Small intestine (tissue), 7 donors: Measurements from ENCODE around the gene SRRM1. TPM values are rescaled to one million over a fixed set of nuclear protein-coding genes. Genes with fewer than 3 reads are reported as not detected.
"Not testable (repeated sequence)": the region's sequence is repeated elsewhere in the genome, so short reads cannot be mapped to it uniquely, and the experiment has no call there.

Experiments
- DNase-seq, 2 donors: peaks; one replicate each; pipeline versions ENCODE4 v3.0.0 to v3.0.0-alpha.2; 2013
- FAIRE-seq: peaks from 2 replicates; lab custom pipeline; 2012; peaks lifted over from hg19 to GRCh38; lab: Jason Lieb, UNC
- H3K27ac ChIP-seq, 3 donors: one replicate each; pipeline ENCODE4 v1.5.1; 2013; ENCODE audit warnings: low read length in 2 of 3, mild to moderate bottlenecking in 2 of 3, control low read depth in 1 of 3, inconsistent platforms in 1 of 3, low read depth in 1 of 3, moderate library complexity in 1 of 3
- H3K27me3 ChIP-seq, 3 donors: one replicate each; pipeline ENCODE4 v1.6.1; 2013; ENCODE audit warnings: low read length in 3 of 3, inconsistent platforms in 1 of 3; ENCODE audit not compliant: control insufficient read depth in 3 of 3, insufficient read depth in 3 of 3
- H3K36me3 ChIP-seq, 3 donors: one replicate each; pipeline ENCODE4 v1.6.1; 2013; ENCODE audit warnings: low read length in 3 of 3, inconsistent platforms in 1 of 3, low read depth in 1 of 3, mild to moderate bottlenecking in 1 of 3, moderate library complexity in 1 of 3; ENCODE audit not compliant: control insufficient read depth in 3 of 3, insufficient read depth in 2 of 3
- H3K4me1 ChIP-seq, 3 donors: one replicate each; pipeline ENCODE4 v1.6.1; 2013; ENCODE audit warnings: low read length in 2 of 3, inconsistent platforms in 1 of 3, low read depth in 1 of 3, mild to moderate bottlenecking in 1 of 3, moderate library complexity in 1 of 3; ENCODE audit not compliant: control insufficient read depth in 3 of 3, insufficient read depth in 2 of 3
- H3K4me3 ChIP-seq, 3 donors: one replicate each; pipeline ENCODE4 v1.5.1; 2013; ENCODE audit warnings: low read length in 3 of 3, control low read depth in 1 of 3, inconsistent platforms in 1 of 3, low read depth in 1 of 3, mild to moderate bottlenecking in 1 of 3, moderate library complexity in 1 of 3
- H3K9me3 ChIP-seq, 2 donors: one replicate each; pipeline ENCODE4 v1.6.1; 2013; ENCODE audit warnings: low read depth in 1 of 2, low read length in 1 of 2; ENCODE audit not compliant: control insufficient read depth in 2 of 2, insufficient read depth in 1 of 2
- WGBS, 3 donors: extraction: QIAGEN DNeasy Blood & Tissue Kit; methylation state at CpG; one replicate each; pipeline ENCODE4 v1.1.7; 2013; 5-methylcytosine and 5-hydroxymethylcytosine counted together
- polyA plus RNA-seq, 4 donors: library from polyadenylated mRNA; stranded (reverse) in 3 of 4; unstranded in 1 of 4; fragments of 200-250 nt in 3 of 4; fragments of 120-200 nt in 1 of 4; gene quantifications; one replicate each; pipeline versions ENCODE4 v1.2.1 to v1.2.3, GENCODE V29; 2013
- donor health status: healthy with polysubstance abuse.
- donor health status: control.
- donor health status: control.
- donor health status: Bipolar disorder and iron deficiency.
- donor health status: healthy.

SRRM1 gene
- polyA plus RNA-seq, 4 donors: 24.0 to 107 (median 34.3) TPM

GRCh38 chr1:24696756-24697330, 53.7 kb downstream of the SRRM1 start:
- 87 to 91% (median 88%) methylated on average over 15 of the region's 15 CpGs for WGBS, 3 donors

GRCh38 chr1:24697453-24698001, 54.4 kb downstream of the SRRM1 start:
- not testable (repeated sequence) for H3K27ac ChIP-seq, DNase-seq, H3K9me3 ChIP-seq, H3K27me3 ChIP-seq, H3K36me3 ChIP-seq, H3K4me1 ChIP-seq, H3K4me3 ChIP-seq, FAIRE-seq
- 86 to 93% (median 89%) methylated on average over 7 of the region's 7 CpGs for WGBS, 3 donors

More at GRCh38 chr1:24696756-24697330, 53.7 kb downstream of the SRRM1 start:
- FAIRE-seq (no peak), DNase-seq (no peak)
- Histone ChIP-seq H3K27ac (no peak overlapping the region), H3K27me3 (no peaks in the 10 kb centered on the region), H3K9me3 (peaks cover 0 to 4% of the 10 kb centered on the region in 2 donors), H3K36me3 (no peaks in the 10 kb centered on the region), H3K4me3 (no peak overlapping the region), H3K4me1 (no peaks in the 10 kb centered on the region)

- not testable (repeated sequence) for DNase-seq, H3K4me1 ChIP-seq, FAIRE-seq, H3K27ac ChIP-seq, H3K4me3 ChIP-seq, H3K9me3 ChIP-seq, H3K27me3 ChIP-seq, H3K36me3 ChIP-seq
- WGBS, 3 donors: 83 to 91% (median 89%) methylated on average over 8 of the region's 8 CpGs
Observed at GRCh38 chr1:24698326-24698725, 55.2 kb downstream of the SRRM1 start.

GRCh38 chr1:24699628-24700027, 56.5 kb downstream of the SRRM1 start:
- Histone ChIP-seq H3K27me3 (no peaks in the 10 kb centered on the region), H3K4me1 (no peaks in the 10 kb centered on the region), H3K4me3 (no peak overlapping the region), H3K27ac (no peak overlapping the region), H3K9me3 (peaks cover 0 to 4% of the 10 kb centered on the region in 2 donors), H3K36me3 (no peaks in the 10 kb centered on the region)
- no peak for DNase-seq
- 80 to 90% (median 86%) methylated on average over 7 of the region's 7 CpGs for WGBS, 3 donors
- FAIRE-seq: no peak

- no peak for FAIRE-seq
- Histone ChIP-seq H3K27me3 (no peaks in the 10 kb centered on the region), H3K36me3 (no peaks in the 10 kb centered on the region), H3K27ac (no peak overlapping the region), H3K4me3 (no peak overlapping the region), H3K9me3 (no peaks in the 10 kb centered on the region), H3K4me1 (peaks cover 0 to 2% (median 0%) of the 10 kb centered on the region in 3 donors)
- whole genome bisulfite sequencing, 3 donors: 84 to 89% (median 86%) methylated on average over 8 of the region's 8 CpGs
- DNase-seq: no peak
Observed at GRCh38 chr1:24702511-24703293, 59.6 kb downstream of the SRRM1 start.

GRCh38 chr1:24704411-24705259, 61.5 kb downstream of the SRRM1 start:
- Histone ChIP-seq H3K4me3 (no peak overlapping the region), H3K27ac (peak overlapping the region in 1 of 3 donors; percentile 21), H3K27me3 (no peaks in the 10 kb centered on the region), H3K4me1 (peaks cover 0 to 2% (median 0%) of the 10 kb centered on the region in 3 donors), H3K9me3 (no peaks in the 10 kb centered on the region), H3K36me3 (no peaks in the 10 kb centered on the region)
- 70 to 87% (median 74%) methylated on average over 16 of the region's 16 CpGs for WGBS, 3 donors
- no peak for FAIRE-seq
- no peak for DNase-seq

- H3K9me3 ChIP-seq: no peaks in the 10 kb centered on the region
- peak overlapping the region in 1 of 3 donors; percentile 21 for H3K4me3 ChIP-seq
- no peaks in the 10 kb centered on the region for H3K27me3 ChIP-seq
- H3K27ac ChIP-seq: peak overlapping the region in 2 of 3 donors; percentile 21 to 55
- WGBS, 3 donors: 13 to 31% (median 19%) methylated on average over 18 of the region's 18 CpGs
- DNase-seq (peak; percentile 68 to 84), FAIRE-seq (no peak)
- H3K4me1 ChIP-seq: peaks cover 0 to 2% (median 0%) of the 10 kb centered on the region in 3 donors
- no peaks in the 10 kb centered on the region for H3K36me3 ChIP-seq
Observed at GRCh38 chr1:24705260-24706073, 62.4 kb downstream of the SRRM1 start.
